ENCODE data around the gene HTRA1. TPM values are rescaled to one million over a fixed set of nuclear protein-coding genes. Genes with fewer than 3 reads are reported as not detected.

HTRA1 gene
- total RNA-seq, 1 experiment from 2014 or later, result 0.39 TPM

GRCh38 chr10:122463466-122464249 lies 2.3 kb downstream of the HTRA1 start:
- Histone ChIP-seq H3K4me3 (replicated peaks in 1 of 2; ENCODE audit: low read depth in 1 of 2, low read length in 2 of 2) (no peak overlapping the region), H3K27ac (ENCODE audit: low read depth, low read length) (no peak overlapping the region), H4K20me1 (ENCODE audit: insufficient read depth) (no peaks in the 10 kb centered on the region), H3K27me3 (ENCODE audit: insufficient read depth, low read length) (peaks cover 32% of the 10 kb centered on the region; the same call in 1 of the 2 replicates), H2AFZ (ENCODE audit: low read depth, low read length, poor library complexity, severe bottlenecking) (no peak overlapping the region), H3K9me3 (ENCODE audit: control insufficient read depth in 1 of 2, insufficient read depth in 1 of 2, low read depth in 1 of 2, low read length in 2 of 2) (no peaks in the 10 kb centered on the region), H3K36me3 (ENCODE audit: control insufficient read depth in 1 of 2, insufficient read depth in 2 of 2, low read length in 2 of 2) (no peaks in the 10 kb centered on the region), H3K9me2 (ENCODE audit: insufficient read depth) (no peaks in the 10 kb centered on the region), H3K4me2 (ENCODE audit: low read length) (no peak overlapping the region), H3K9ac (ENCODE audit: low read length) (no peak overlapping the region), H3K79me2 (ENCODE audit: insufficient read depth, low read length) (no peaks in the 10 kb centered on the region), H3K4me1 (ENCODE audit: control insufficient read depth in 1 of 2, insufficient read depth in 2 of 2, low read length in 2 of 2) (peaks cover 0 to 3% of the 10 kb centered on the region in 2 experiments; a peak in 2 of 4 replicates)
- TF ChIP-seq EZH2 (IDR thresholded peaks at IDR 0.05) (no peak), ELF1 (IDR thresholded peaks at IDR 0.05; ENCODE audit: borderline replicate concordance, low read depth) (no peak), POLR2AphosphoS5 (IDR thresholded peaks at IDR 0.05; ENCODE audit: low read depth, low read length) (no peak), CEBPB (IDR thresholded peaks at IDR 0.05; ENCODE audit: low read depth) (no peak), JUND (IDR thresholded peaks at IDR 0.05) (no peak), POLR2A (IDR thresholded peaks at IDR 0.05; ENCODE audit: borderline replicate concordance, extremely low read depth, insufficient read depth, insufficient read length) (no peak), ZFX (IDR thresholded peaks at IDR 0.05) (no peak), TCF7L2 (IDR thresholded peaks at IDR 0.05; ENCODE audit: borderline replicate concordance, extremely low read depth, insufficient read depth, insufficient read length) (no peak), RAD21 (IDR thresholded peaks at IDR 0.05; ENCODE audit: low read depth) (no peak), EGR1 (IDR thresholded peaks at IDR 0.05; ENCODE audit: low read depth) (no peak), EZH2phosphoT487 (IDR thresholded peaks at IDR 0.05; ENCODE audit: borderline replicate concordance) (no peak), CBX3 (IDR thresholded peaks at IDR 0.05; ENCODE audit: low read depth) (no peak), ZNF274 (IDR thresholded peaks at IDR 0.05; ENCODE audit: low read depth, low read length) (no peak), SIN3A (IDR thresholded peaks at IDR 0.05; ENCODE audit: low read depth) (no peak), SP1 (IDR thresholded peaks at IDR 0.05; ENCODE audit: low read depth) (no peak), FOSL1 (IDR thresholded peaks at IDR 0.05; ENCODE audit: low read depth) (no peak), MAX (IDR thresholded peaks at IDR 0.05) (no peak)
- TF ChIP-seq, protein P1, sequence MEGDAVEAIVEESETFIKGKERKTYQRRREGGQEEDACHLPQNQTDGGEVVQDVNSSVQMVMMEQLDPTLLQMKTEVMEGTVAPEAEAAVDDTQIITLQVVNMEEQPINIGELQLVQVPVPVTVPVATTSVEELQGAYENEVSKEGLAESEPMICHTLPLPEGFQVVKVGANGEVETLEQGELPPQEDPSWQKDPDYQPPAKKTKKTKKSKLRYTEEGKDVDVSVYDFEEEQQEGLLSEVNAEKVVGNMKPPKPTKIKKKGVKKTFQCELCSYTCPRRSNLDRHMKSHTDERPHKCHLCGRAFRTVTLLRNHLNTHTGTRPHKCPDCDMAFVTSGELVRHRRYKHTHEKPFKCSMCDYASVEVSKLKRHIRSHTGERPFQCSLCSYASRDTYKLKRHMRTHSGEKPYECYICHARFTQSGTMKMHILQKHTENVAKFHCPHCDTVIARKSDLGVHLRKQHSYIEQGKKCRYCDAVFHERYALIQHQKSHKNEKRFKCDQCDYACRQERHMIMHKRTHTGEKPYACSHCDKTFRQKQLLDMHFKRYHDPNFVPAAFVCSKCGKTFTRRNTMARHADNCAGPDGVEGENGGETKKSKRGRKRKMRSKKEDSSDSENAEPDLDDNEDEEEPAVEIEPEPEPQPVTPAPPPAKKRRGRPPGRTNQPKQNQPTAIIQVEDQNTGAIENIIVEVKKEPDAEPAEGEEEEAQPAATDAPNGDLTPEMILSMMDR (IDR thresholded peaks at IDR 0.05 in 2 of 3, conservative IDR thresholded peaks at IDR 0.05 in 1 of 3; ENCODE audit: borderline replicate concordance in 1 of 3, insufficient read depth in 1 of 3, low read depth in 2 of 3, low read length in 2 of 3), result no peak
- TF ChIP-seq, protein P2, sequence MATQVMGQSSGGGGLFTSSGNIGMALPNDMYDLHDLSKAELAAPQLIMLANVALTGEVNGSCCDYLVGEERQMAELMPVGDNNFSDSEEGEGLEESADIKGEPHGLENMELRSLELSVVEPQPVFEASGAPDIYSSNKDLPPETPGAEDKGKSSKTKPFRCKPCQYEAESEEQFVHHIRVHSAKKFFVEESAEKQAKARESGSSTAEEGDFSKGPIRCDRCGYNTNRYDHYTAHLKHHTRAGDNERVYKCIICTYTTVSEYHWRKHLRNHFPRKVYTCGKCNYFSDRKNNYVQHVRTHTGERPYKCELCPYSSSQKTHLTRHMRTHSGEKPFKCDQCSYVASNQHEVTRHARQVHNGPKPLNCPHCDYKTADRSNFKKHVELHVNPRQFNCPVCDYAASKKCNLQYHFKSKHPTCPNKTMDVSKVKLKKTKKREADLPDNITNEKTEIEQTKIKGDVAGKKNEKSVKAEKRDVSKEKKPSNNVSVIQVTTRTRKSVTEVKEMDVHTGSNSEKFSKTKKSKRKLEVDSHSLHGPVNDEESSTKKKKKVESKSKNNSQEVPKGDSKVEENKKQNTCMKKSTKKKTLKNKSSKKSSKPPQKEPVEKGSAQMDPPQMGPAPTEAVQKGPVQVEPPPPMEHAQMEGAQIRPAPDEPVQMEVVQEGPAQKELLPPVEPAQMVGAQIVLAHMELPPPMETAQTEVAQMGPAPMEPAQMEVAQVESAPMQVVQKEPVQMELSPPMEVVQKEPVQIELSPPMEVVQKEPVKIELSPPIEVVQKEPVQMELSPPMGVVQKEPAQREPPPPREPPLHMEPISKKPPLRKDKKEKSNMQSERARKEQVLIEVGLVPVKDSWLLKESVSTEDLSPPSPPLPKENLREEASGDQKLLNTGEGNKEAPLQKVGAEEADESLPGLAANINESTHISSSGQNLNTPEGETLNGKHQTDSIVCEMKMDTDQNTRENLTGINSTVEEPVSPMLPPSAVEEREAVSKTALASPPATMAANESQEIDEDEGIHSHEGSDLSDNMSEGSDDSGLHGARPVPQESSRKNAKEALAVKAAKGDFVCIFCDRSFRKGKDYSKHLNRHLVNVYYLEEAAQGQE (IDR thresholded peaks at IDR 0.05; ENCODE audit: low read depth), result no peak
- ChIA-PET POLR2A (no interaction called here), CTCF (no interaction called here), RAD21 (ENCODE audit: low non-redundant PET in 1 of 2, low total read pairs in 2 of 2, uncharacterized antibody in 2 of 2, unreplicated experiment in 2 of 2) (no interaction called here)
- intact Hi-C loops (cut with micrococcal nuclease), result no loop called here
- no peak for DNase-seq (ENCODE audit: low read depth, low spot score)
- BruUV-seq (replicated peaks), result no TSS peak
- ATAC-seq, result no peak
